Loucy (cell line): ENCODE measurements around the gene YY1AP1.
"Not testable (repeated sequence)": the region's sequence is repeated elsewhere in the genome, so short reads cannot be mapped to it uniquely, and the experiment has no call there.

ENCODE experiments used
- CTCF ChIP-seq: fragments of 200-600 bp; sonication (generic); conservative IDR thresholded peaks from 2 replicates; pipeline ENCODE4 v1.5.1; 2014; ENCODE audit warnings: mild to moderate bottlenecking, antibody characterized with exemption, low read length
- EZH2phosphoT487 ChIP-seq: fragments of 200-600 bp; IDR thresholded peaks from 2 replicates; pipeline ENCODE4 v1.6.1; 2018; ENCODE audit warnings: antibody characterized with exemption, mild to moderate bottlenecking, moderate library complexity, borderline replicate concordance

GRCh38 chr1:155661239-155661638 is 27.3 kb downstream of the YY1AP1 start:
- TF ChIP-seq CTCF, EZH2phosphoT487: not testable (repeated sequence)
